Uterus (tissue), 2 donors: ENCODE data around the gene EXOC1.

Experiments used
- CTCF ChIP-seq, 4 experiments: fragments of 200-600 bp in 2 of 4; fragments of 450-650 bp in 2 of 4; sonication (generic) in 2 of 4; IDR thresholded peaks; one replicate each; pipeline ENCODE4 v1.5.1; 2016 to 2019; ENCODE audit warnings: antibody characterized with exemption in 4 of 4, mild to moderate bottlenecking in 2 of 4, moderate library complexity in 1 of 4
- POLR2A ChIP-seq, 2 donors: fragments of 450-650 bp; IDR thresholded peaks; one replicate each; pipeline ENCODE4 v1.6.1; 2016; ENCODE audit warnings: antibody characterized with exemption in 2 of 2, mild to moderate bottlenecking in 1 of 2, moderate library complexity in 1 of 2

DNA sequence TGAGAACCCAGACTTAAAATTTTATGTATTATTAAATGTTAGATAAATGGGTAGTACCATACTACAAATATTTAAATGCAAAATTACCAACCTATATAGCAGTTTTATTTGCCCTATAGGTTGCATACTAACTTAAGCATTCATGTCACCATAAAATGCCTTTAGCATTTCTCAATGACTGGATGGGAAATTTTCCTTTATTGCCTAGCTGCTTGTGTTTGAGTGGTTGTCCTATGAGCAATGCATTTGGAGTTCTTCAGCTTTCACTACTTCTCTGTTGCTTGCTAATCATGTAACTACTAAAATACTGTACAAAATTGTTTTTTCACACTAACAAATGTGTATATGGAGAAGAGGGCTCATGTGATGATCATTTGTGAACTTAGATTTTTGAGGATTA, 51.1 kb downstream of the EXOC1 start:
- TF ChIP-seq CTCF (IDR thresholded peaks at IDR 0.05) (no peak), POLR2A (IDR thresholded peaks at IDR 0.05) (no peak)
